Activated CD4-positive, alpha-beta memory T cell treated with anti-CD3 and anti-CD28 coated beads, Interleukin-2, amount 10 ng/mL, durations not matched to agents 7 days and 5 days (primary cell): ENCODE results near the gene BRF1. TPM values are rescaled to one million over a fixed set of nuclear protein-coding genes. Genes with fewer than 3 reads are reported as not detected.

Experiments
- CTCF ChIA-PET: fragments of 350-600 bp; sonication (Branson Sonifier 250); formaldehyde crosslinking; loops from one replicate; lab custom pipeline; 2021; ENCODE audit warnings: antibody characterized with exemption, inconsistent platforms; lab: Charles Lee
- POLR2A ChIA-PET: fragments of 350-600 bp; sonication (Branson Sonifier 250); formaldehyde crosslinking; loops from one replicate; lab custom pipeline; 2021; ENCODE audit warnings: antibody characterized with exemption; lab: Charles Lee
- DNase-seq: peaks from one replicate; pipeline ENCODE4 v3.0.0-alpha.2; 2020
- H3K27ac Mint-ChIP-seq: one replicate; pipeline ENCODE4 v1.8.0; 2021; ENCODE audit warnings: mild to moderate bottlenecking, mixed read lengths
- H3K27me3 Mint-ChIP-seq: one replicate; pipeline ENCODE4 v1.8.0; 2021; ENCODE audit warnings: mixed read lengths
- H3K36me3 Mint-ChIP-seq: one replicate; pipeline ENCODE4 v1.8.0; 2021; ENCODE audit warnings: low read depth, mixed read lengths
- H3K4me1 Mint-ChIP-seq: one replicate; pipeline ENCODE4 v1.8.0; 2021; ENCODE audit warnings: mixed read lengths
- H3K4me3 Mint-ChIP-seq: one replicate; pipeline ENCODE4 v1.8.0; 2021; ENCODE audit warnings: mild to moderate bottlenecking, mixed read lengths
- H3K9me3 Mint-ChIP-seq: one replicate; pipeline ENCODE4 v1.8.0; 2021; ENCODE audit warnings: mixed read lengths
- total RNA-seq, 2 experiments: library from RNA; stranded (reverse); gene quantifications; one replicate each; pipeline ENCODE4 v1.2.3, GENCODE V29; 2021

The BRF1 gene
- total RNA-seq, 2 experiments from 2014 or later: 37.4 to 40.7 TPM

DNA sequence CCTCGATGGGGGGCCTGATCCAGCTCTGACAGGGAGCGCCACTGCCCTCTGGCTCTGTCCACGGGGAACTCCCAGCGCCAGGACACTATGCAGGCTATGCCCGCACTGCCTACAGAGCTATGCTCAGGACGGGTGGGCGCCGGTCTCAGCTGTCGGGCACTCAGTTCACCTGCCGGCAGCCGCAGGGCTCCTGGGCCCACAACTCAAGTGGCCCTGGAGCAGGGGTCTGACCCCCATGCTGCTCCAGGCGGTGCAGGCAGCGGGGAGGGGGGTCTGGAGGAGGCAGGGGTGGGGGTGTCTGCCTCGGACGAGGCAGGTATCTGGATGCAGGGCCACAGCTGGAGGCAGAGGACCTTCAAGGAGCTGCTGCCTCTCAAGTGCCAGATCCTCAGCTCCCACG lies 91.2 kb downstream of the BRF1 start:
- Mint-ChIP-seq H3K4me1 (no peaks in the 10 kb centered on the region), H3K36me3 (no peaks in the 10 kb centered on the region), H3K9me3 (no peaks in the 10 kb centered on the region), H3K4me3 (no peak overlapping the region), H3K27me3 (no peaks in the 10 kb centered on the region), H3K27ac (no peak overlapping the region)
- ChIA-PET POLR2A (no interaction called here), CTCF (no interaction called here)
- no peak for DNase-seq

DNA sequence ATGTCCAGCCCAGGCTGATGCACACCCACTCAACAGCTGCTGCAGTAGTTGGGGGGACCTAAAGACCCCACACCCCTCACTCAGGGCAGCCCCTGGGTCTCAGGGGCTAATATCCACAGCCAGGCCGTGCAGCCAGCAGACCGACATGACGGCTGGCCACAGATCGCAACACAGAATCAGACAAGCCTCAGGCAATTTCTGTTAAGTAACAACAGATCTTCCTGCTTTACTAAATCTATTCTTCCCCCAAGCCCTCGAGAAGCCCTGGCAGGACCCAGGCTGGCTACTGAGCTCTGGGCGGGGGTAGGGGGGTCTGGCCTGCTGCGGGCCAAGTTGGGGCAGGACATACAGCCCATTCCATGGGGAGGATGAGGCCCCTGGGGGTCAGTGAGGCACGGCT lies 91.7 kb downstream of the BRF1 start:
- no peaks in the 10 kb centered on the region for H3K36me3 Mint-ChIP-seq
- H3K27me3 Mint-ChIP-seq: no peaks in the 10 kb centered on the region
- DNase-seq: no peak
- no peak overlapping the region for H3K27ac Mint-ChIP-seq
- no peaks in the 10 kb centered on the region for H3K9me3 Mint-ChIP-seq
- no peaks in the 10 kb centered on the region for H3K4me1 Mint-ChIP-seq
- ChIA-PET POLR2A (no interaction called here), CTCF (interaction anchor here (0.6 kb wide), 1 partner anchor 219 kb away, joined by 3 read pairs; no protein-coding TSS in a partner anchor)
- H3K4me3 Mint-ChIP-seq: no peak overlapping the region

DNA sequence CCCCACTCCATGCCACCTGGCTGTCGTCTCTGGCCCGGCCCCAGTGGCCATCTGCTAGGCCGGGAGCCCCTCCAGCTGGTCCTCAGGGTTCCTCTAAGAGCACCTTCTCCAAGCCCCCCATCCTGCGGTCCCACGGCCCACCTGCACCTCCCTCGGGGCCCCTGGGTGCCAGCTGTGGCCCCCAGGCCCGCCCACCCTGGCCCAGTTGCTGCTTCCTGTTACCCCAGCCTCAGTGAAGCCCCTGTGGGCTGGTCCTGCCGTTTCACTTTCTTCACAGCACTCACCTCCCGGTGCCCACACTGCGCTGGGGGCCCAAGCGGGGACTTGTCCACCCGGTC lies 92.1 kb downstream of the BRF1 start:
- no peak overlapping the region for H3K27ac Mint-ChIP-seq
- no peaks in the 10 kb centered on the region for H3K27me3 Mint-ChIP-seq
- no peak for DNase-seq
- ChIA-PET POLR2A (no interaction called here), CTCF (interaction anchor here (0.6 kb wide), 1 partner anchor 219 kb away, joined by 3 read pairs; no protein-coding TSS in a partner anchor)
- H3K4me1 Mint-ChIP-seq: no peaks in the 10 kb centered on the region
- H3K36me3 Mint-ChIP-seq: no peaks in the 10 kb centered on the region
- no peaks in the 10 kb centered on the region for H3K9me3 Mint-ChIP-seq
- H3K4me3 Mint-ChIP-seq: no peak overlapping the region

DNA sequence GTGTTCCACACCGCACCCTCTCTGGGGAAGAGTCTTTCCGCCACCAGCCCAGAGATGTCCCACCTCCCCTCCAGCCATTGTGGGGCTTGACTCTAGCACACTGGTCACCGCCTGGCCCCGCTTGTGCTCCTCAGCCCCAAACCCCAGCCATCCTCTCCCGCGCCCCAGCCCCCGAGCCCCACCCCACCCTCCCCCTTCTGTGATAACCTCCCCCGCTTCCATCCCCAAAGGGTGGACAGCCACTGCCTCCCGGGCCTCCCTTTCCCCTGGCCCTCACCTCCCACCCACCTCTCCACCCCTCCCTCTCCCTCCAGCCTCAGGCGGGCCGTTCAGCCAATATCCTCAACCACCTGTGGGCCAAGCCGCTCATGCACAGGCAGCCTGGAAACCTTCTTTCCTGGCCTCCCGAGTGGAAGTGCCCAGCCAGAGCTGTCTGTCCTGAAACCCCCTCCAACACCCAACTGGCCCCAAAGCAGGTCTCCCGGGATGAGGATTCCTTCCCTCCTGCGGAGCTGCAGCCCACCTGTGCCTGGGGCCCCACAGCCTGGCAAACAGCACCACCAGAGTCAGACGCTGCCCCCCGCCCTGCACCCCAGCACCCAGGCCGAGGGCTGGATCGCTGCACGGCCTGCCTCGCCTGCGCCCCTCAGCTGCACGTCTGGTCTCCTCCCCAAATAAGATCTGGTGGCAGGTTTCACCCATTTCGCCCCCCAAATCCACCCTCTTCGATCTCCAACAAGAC lies 92.6 kb downstream of the BRF1 start:
- H3K4me1 Mint-ChIP-seq: no peaks in the 10 kb centered on the region
- no peaks in the 10 kb centered on the region for H3K36me3 Mint-ChIP-seq
- H3K4me3 Mint-ChIP-seq: no peak overlapping the region
- DNase-seq: no peak
- no peaks in the 10 kb centered on the region for H3K9me3 Mint-ChIP-seq
- H3K27ac Mint-ChIP-seq: no peak overlapping the region
- H3K27me3 Mint-ChIP-seq: no peaks in the 10 kb centered on the region
- POLR2A ChIA-PET: no interaction called here
- CTCF ChIA-PET: no interaction called here

DNA sequence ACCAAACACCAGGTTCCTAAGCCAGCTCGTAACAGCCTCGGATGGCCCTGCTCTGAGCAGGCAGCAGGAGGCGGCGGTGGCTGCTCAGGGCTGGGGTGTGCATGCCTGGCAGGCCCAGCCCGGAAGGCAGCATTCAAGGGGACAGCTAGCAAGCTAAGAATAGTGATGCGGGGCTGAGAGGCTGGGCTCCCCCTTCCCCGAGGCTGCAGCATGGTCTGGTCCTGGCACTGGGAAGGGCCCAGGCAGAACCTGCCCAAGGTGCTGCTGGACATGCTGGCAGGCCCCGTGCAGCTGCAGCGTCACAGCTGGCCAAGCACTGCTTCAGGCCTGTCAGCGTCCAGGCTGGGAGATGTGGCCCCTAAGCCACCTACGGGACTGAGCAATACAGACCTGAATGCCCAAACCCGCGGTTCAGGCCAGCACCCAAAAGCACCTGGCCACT lies 93.3 kb downstream of the BRF1 start:
- Mint-ChIP-seq H3K27ac (no peak overlapping the region), H3K4me3 (no peak overlapping the region), H3K27me3 (no peaks in the 10 kb centered on the region), H3K9me3 (no peaks in the 10 kb centered on the region), H3K36me3 (no peaks in the 10 kb centered on the region), H3K4me1 (no peaks in the 10 kb centered on the region)
- POLR2A ChIA-PET: no interaction called here
- CTCF ChIA-PET: interaction anchor here (1.0 kb wide), 1 partner anchor 13 kb away, joined by 4 read pairs; no protein-coding TSS in a partner anchor
- DNase-seq: no peak

DNA sequence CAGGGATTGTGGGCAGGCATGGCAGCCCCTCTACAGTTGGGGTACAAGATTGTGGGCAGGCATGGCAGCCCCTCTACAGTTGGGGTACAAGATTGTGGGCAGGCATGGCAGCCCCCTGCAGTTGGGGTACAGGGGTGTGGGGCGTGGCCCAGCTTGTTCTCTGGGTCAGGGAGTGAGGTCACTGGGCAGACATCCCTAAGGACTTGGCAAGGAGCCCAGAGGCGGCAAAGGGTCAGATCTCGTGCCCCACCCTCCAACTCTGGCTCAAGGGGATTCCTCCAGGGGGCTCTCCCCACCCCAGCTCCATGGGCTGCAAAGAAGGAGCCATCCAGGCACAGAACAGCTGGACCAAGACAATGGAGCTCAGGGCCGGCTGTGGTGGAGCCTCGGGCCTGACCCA lies 93.9 kb downstream of the BRF1 start:
- ChIA-PET CTCF (interaction anchor here (1.0 kb wide), 1 partner anchor 12 kb away, joined by 4 read pairs; no protein-coding TSS in a partner anchor), POLR2A (no interaction called here)
- no peak overlapping the region for H3K27ac Mint-ChIP-seq
- H3K36me3 Mint-ChIP-seq: no peaks in the 10 kb centered on the region
- DNase-seq: no peak
- H3K27me3 Mint-ChIP-seq: no peaks in the 10 kb centered on the region
- H3K9me3 Mint-ChIP-seq: no peaks in the 10 kb centered on the region
- no peak overlapping the region for H3K4me3 Mint-ChIP-seq
- peaks cover 4% of the 10 kb centered on the region for H3K4me1 Mint-ChIP-seq

DNA sequence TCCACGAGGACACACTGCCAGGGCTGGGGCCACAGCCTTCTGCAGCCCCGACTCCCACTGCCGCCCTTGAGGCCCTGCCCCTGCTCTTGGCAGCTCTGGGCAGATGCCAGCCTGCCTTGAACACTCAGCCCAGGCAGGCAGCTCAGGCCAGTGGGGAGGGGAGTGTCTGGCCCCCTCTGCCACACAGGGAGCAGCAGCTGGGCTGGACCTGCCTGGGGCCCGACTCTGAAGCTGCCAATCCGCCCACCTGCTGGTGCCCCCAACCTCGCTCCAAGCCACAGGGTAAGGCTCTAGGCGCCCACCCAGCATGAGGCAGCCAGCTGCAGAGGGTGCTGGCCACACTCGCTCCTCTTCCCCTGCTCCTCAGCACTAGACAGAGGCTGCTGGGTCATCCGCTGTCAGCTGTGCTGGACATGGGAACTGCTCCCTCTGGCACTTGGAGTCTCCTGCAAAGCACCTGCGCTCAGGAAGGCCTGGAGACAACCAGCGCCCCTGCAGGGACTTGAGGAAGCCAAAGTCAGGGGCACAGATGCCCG lies 95.1 kb downstream of the BRF1 start:
- H3K27ac Mint-ChIP-seq: no peak overlapping the region
- ChIA-PET CTCF (no interaction called here), POLR2A (no interaction called here)

DNA sequence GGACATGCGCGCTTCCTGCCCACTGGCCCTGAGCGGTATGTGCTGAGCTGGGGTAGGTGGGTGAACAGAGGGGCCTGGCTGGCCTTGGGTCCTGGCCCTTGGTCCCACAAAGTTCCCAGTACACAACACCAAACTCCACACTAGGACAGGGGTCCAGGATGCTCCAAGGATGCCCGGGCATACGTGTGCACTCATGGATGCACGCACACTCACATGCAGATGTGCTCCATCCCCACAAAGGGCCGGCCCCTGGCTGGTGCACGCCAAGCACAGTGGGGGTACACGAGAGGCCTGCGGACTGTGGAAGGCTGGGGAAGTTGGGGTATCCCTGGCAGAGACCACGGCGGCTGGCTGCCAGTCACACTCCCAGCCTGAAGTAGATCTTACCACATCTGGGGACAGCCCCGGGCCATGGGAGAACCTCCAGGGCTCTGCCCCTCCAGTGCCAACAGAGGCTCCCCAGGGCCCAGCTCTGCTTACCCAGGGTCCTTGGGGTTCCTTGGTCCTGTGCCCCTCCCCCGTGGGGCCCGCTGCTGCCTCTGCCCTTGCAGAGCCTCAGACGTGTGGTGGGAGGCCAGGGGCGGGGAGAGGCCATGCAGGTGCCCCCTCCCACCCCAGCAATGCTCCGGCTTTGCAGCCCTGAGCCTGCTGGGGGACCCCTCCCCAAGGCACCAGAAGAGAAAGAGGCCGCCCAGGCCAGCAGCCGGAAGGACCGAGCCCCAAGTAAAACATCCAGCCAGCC lies 95.7 kb downstream of the BRF1 start:
- no peaks in the 10 kb centered on the region for H3K36me3 Mint-ChIP-seq
- POLR2A ChIA-PET: interaction anchor here (1.4 kb wide), 1 partner anchor 9 kb away, joined by 3 read pairs; no protein-coding TSS in a partner anchor
- H3K4me3 Mint-ChIP-seq: no peak overlapping the region
- no peak for DNase-seq
- H3K4me1 Mint-ChIP-seq: peaks cover 7% of the 10 kb centered on the region
- CTCF ChIA-PET: interaction anchor here (1.1 kb wide), 1 partner anchor 147 kb away, joined by 5 read pairs; no protein-coding TSS in a partner anchor
- no peaks in the 10 kb centered on the region for H3K9me3 Mint-ChIP-seq
- no peaks in the 10 kb centered on the region for H3K27me3 Mint-ChIP-seq
- no peak overlapping the region for H3K27ac Mint-ChIP-seq

More for the DNA sequence above, 95.1 kb downstream of the BRF1 start:
- Mint-ChIP-seq H3K4me3 (no peak overlapping the region), H3K27me3 (no peaks in the 10 kb centered on the region), H3K9me3 (no peaks in the 10 kb centered on the region), H3K36me3 (no peaks in the 10 kb centered on the region), H3K4me1 (peaks cover 7% of the 10 kb centered on the region)
- no peak for DNase-seq

DNA sequence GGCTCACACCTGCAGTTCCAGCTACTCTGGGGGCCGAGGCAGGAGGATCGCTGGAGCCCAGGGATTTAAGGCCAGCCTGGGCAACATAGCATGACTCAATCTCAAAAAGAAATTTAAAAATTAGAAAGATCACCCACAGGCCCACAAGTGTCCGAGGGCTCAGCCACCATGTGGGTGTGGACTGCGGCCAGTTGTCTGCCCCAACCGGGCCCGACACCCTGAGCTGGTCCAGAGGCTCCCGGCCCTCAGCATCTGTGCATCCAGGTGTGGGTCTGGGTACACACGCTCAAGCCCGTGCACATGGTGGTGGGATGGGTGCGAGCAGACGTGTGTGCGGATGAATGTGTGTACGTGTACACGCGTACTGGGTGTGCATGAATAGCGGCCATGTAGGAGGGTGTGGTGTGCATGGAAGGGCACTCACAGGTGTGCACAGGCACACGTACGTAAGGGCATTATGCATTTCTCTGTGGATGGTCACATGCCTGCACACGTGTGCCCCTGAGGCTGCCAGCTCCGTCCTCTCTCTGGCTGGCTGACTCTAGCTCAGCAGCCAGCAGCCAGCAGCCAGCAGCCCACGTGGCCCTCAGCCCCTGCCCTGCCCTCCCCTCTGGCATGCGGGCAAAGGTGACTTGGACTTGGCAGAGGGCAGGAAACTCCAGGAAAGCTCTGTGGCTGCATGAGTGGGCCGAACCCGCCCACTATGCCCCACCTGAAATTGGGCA lies 96.4 kb downstream of the BRF1 start:
- peaks cover 4% of the 10 kb centered on the region for H3K27me3 Mint-ChIP-seq
- no peaks in the 10 kb centered on the region for H3K9me3 Mint-ChIP-seq
- ChIA-PET POLR2A (interaction anchor here (1.4 kb wide), 1 partner anchor 8 kb away, joined by 3 read pairs; no protein-coding TSS in a partner anchor), CTCF (interaction anchor here (1.1 kb wide), 1 partner anchor 148 kb away, joined by 5 read pairs; no protein-coding TSS in a partner anchor)
- no peak overlapping the region for H3K4me3 Mint-ChIP-seq
- peaks cover 9% of the 10 kb centered on the region for H3K4me1 Mint-ChIP-seq
- H3K27ac Mint-ChIP-seq: no peak overlapping the region
- no peaks in the 10 kb centered on the region for H3K36me3 Mint-ChIP-seq
- no peak for DNase-seq

DNA sequence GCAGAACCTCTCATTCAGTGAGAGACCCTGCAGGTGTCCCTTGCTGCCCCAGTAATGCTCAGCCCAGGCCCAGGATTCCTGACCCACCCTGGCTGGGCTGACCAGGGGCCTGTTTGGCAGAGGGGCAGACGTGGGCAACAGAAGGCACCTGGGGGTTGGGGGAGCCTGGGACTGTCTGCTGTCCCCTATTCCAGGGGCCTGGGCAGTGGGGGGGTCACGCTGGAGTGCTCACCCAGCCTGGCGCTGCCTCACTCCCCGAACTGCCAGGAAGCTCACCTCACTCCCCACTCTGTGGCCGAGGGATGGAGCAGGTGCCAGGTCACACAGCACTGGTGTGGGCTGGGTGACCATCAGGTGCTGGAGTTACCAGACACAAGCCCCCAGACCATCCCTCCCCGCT lies 97.1 kb downstream of the BRF1 start:
- no peak for DNase-seq
- H3K4me3 Mint-ChIP-seq: no peak overlapping the region
- peaks cover 6% of the 10 kb centered on the region for H3K27me3 Mint-ChIP-seq
- no peaks in the 10 kb centered on the region for H3K36me3 Mint-ChIP-seq
- peaks cover 12% of the 10 kb centered on the region for H3K4me1 Mint-ChIP-seq
- POLR2A ChIA-PET: interaction anchor here (1.4 kb wide), 1 partner anchor 8 kb away, joined by 3 read pairs; no protein-coding TSS in a partner anchor
- H3K9me3 Mint-ChIP-seq: no peaks in the 10 kb centered on the region
- CTCF ChIA-PET: interaction anchor here (1.0 to 1.1 kb wide), 2 partner anchors 115 to 148 kb away, joined by 3 to 4 read pairs; no protein-coding TSS in a partner anchor
- H3K27ac Mint-ChIP-seq: no peak overlapping the region

DNA sequence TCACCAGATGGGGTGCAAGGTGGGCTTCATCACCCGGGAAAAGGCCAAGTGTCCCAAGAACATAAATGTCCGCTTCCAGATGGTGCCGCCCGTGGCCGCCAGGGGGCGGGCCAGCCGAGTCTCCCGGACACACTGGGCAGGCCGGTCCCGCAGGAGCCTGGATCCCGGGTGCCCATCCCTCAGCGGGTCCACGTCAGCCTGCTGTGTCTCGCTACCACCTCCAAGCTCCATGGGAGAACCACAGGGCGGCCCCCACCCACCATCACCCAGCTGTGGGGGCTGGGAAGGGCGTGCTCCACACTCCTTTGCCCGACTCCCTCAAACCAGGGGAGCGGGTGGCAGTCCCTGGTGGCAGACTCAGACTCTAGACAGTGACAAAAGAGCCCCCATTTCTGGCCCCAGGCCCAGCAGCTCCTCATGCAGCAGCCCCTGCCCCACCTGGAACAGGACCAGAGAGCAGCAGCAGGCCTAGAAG lies 97.7 kb downstream of the BRF1 start:
- Mint-ChIP-seq H3K36me3 (no peaks in the 10 kb centered on the region), H3K4me3 (no peak overlapping the region), H3K4me1 (peaks cover 12% of the 10 kb centered on the region), H3K27me3 (peaks cover 11% of the 10 kb centered on the region), H3K9me3 (no peaks in the 10 kb centered on the region), H3K27ac (no peak overlapping the region)
- ChIA-PET POLR2A (no interaction called here), CTCF (interaction anchor here (1.0 to 1.1 kb wide), 2 partner anchors 116 to 149 kb away, joined by 3 to 4 read pairs; no protein-coding TSS in a partner anchor)
- peak; percentile 67 for DNase-seq

DNA sequence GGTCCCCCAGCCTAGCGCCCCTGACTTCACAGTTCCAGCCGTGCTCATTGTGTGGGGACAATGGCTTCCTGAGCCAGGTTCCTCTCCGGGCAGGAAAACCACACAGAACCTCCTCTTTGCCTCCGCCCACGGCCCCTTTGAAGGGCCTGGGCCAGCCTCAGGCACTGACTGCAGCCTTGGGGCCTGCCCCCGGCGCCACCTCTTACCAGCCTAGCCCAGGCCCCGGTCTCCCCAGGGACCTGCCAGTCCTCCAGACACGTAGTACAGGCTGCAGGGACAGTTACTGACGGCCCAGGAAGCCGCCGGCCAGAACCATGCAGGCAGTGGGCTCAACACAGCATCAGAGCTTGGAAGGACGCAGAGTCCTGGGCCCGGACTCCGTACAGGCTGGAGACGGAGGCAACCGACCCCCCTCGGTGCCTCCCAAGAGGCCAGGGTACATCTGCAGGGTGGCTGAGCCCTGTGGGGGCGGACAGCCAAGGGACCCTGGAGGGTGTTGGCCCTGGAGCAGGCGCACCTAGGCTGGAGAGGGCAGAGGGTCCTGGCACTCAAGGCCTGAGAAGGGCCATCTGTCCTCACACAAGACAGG lies 98.8 kb downstream of the BRF1 start:
- Mint-ChIP-seq H3K27ac (no peak overlapping the region), H3K27me3 (peaks cover 17% of the 10 kb centered on the region), H3K36me3 (no peaks in the 10 kb centered on the region), H3K9me3 (no peaks in the 10 kb centered on the region), H3K4me3 (no peak overlapping the region), H3K4me1 (peaks cover 12% of the 10 kb centered on the region)
- peak; percentile 38 for DNase-seq
- ChIA-PET POLR2A (no interaction called here), CTCF (interaction anchor here (1.1 to 2.0 kb wide), 3 partner anchors 12 to 150 kb away, joined by 3 to 8 read pairs (median 3); no protein-coding TSS in a partner anchor)
